HepG2 (cell line): ENCODE data around the gene FAM117A. TPM values are rescaled to one million over a fixed set of nuclear protein-coding genes. Genes with fewer than 3 reads are reported as not detected.
"Not testable (repeated sequence)": the region's sequence is repeated elsewhere in the genome, so short reads cannot be mapped to it uniquely, and the experiment has no call there.

Source experiments
- ATAC-seq: fragments of 200-7000 bp; cut with Tn5 transposase; 3 replicates; pipeline ENCODE4 v1.9.1; 2020; ENCODE audit warnings: mild to moderate bottlenecking, moderate library complexity
- BruUV-seq: library from RNA; stranded (reverse); fragments of 400-500 nt; replicated peaks from 2 replicates; lab custom pipeline; 2021; lab: Mats Ljungman, UMichigan
- CTCF ChIA-PET: fragments of 300-600 bp; formaldehyde crosslinking; extraction: SDS; loops from one replicate; lab custom pipeline; 2021; ENCODE audit warnings: low total read pairs, inconsistent platforms, low intra/inter-chr PET ratio; lab: Yijun Ruan, JAX
- POLR2A ChIA-PET: fragments of 350-600 bp; sonication (Branson Sonifier 250); formaldehyde crosslinking; loops from one replicate; lab custom pipeline; 2020; ENCODE audit warnings: antibody characterized with exemption, inconsistent platforms; lab: Yijun Ruan, JAX
- DNase-seq: peaks from one replicate; pipeline ENCODE4 v3.0.0-alpha.2; 2015; ENCODE audit warnings: low spot score
- FAIRE-seq: peaks from 3 replicates; lab custom pipeline; 2011; peaks lifted over from hg19 to GRCh38; lab: Jason Lieb, UNC
- H2AFZ ChIP-seq: one replicate; pipeline ENCODE4 v1.6.1; 2011; ENCODE audit warnings: low read length, inconsistent platforms
- H3K27ac ChIP-seq: fragments of 300-600 bp; 3 replicates; pipeline ENCODE4 v1.8.0; 2011; ENCODE audit warnings: mixed run types, mild to moderate bottlenecking, mixed read lengths, low read length, inconsistent platforms; ENCODE audit not compliant: insufficient read depth; ENCODE audit errors: extremely low read length
- H3K27me3 ChIP-seq, 2 experiments: fragments of 200-600 bp in 1 of 2; 2 replicates in 1 of 2; 3 replicates in 1 of 2; pipeline versions ENCODE4 v1.6.0 to v1.8.0; 2011; ENCODE audit warnings: low read length in 2 of 2, mild to moderate bottlenecking in 2 of 2, moderate library complexity in 2 of 2, inconsistent platforms in 1 of 2; ENCODE audit not compliant: insufficient read depth in 2 of 2, control insufficient read depth in 1 of 2
- H3K36me3 ChIP-seq, 2 experiments: fragments of 200-600 bp in 1 of 2; replicated peaks in 1 of 2; 2 replicates in 1 of 2; 3 replicates in 1 of 2; pipeline versions ENCODE4 v1.5.1 to v1.8.0; 2011; ENCODE audit warnings: low read length in 2 of 2, inconsistent platforms in 1 of 2; ENCODE audit not compliant: insufficient read depth in 2 of 2, control insufficient read depth in 1 of 2
- H3K4me1 ChIP-seq: 2 replicates; pipeline ENCODE4 v1.5.1; 2012; ENCODE audit warnings: low read length, inconsistent platforms; ENCODE audit not compliant: insufficient read depth
- H3K4me2 ChIP-seq: 2 replicates; pipeline ENCODE4 v1.6.0; 2011; ENCODE audit warnings: low read depth, low read length, inconsistent platforms
- H3K4me3 ChIP-seq, 3 experiments: fragments of 200-600 bp in 1 of 3; sonication (generic), shearing (Covaris generic) in 1 of 3; replicated peaks in 1 of 3; 2 replicates each; pipeline ENCODE4 v1.5.1; 2011 to 2016; ENCODE audit warnings: low read length in 3 of 3, inconsistent platforms in 2 of 3, low read depth in 2 of 3, mild to moderate bottlenecking in 2 of 3, control low read depth in 1 of 3, mixed read lengths in 1 of 3; ENCODE audit not compliant: insufficient read depth in 1 of 3
- H3K79me2 ChIP-seq: one replicate; pipeline ENCODE4 v1.6.1; 2011; ENCODE audit warnings: low read length, inconsistent platforms; ENCODE audit not compliant: insufficient read depth
- H3K9ac ChIP-seq: 2 replicates; pipeline ENCODE4 v1.6.0; 2011; ENCODE audit warnings: mild to moderate bottlenecking, low read depth, low read length, inconsistent platforms; ENCODE audit not compliant: insufficient read depth
- H3K9me3 ChIP-seq: 2 replicates; pipeline ENCODE4 v1.5.1; 2012; ENCODE audit warnings: mild to moderate bottlenecking, low read length
- H4K20me1 ChIP-seq: 2 replicates; pipeline ENCODE4 v1.6.0; 2011; ENCODE audit warnings: inconsistent platforms, mild to moderate bottlenecking, low read length, moderate library complexity; ENCODE audit not compliant: insufficient read depth
- AKAP8 ChIP-seq: sonication (generic); formaldehyde crosslinking; IDR thresholded peaks from 2 replicates; pipeline ENCODE4 v1.5.1; 2020; ENCODE audit warnings: mild to moderate bottlenecking, missing genetic modification reagents
- ARID2 ChIP-seq: sonication (generic); formaldehyde crosslinking; IDR thresholded peaks from 2 replicates; pipeline ENCODE4 v1.8.1; 2022; ENCODE audit warnings: mild to moderate bottlenecking, missing genetic modification reagents, borderline replicate concordance
- CENPX ChIP-seq: sonication (generic); formaldehyde crosslinking; IDR thresholded peaks from 2 replicates; pipeline ENCODE4 v1.9.0; 2021; ENCODE audit warnings: mild to moderate bottlenecking, missing genetic modification reagents, moderate library complexity
- ETV5 ChIP-seq: IDR thresholded peaks from 2 replicates; pipeline ENCODE4 v1.6.1; 2018; ENCODE audit warnings: missing biosample characterization, missing genetic modification reagents, inconsistent platforms, borderline replicate concordance
- KLF6 ChIP-seq: IDR thresholded peaks from 2 replicates; pipeline ENCODE4 v1.8.0; 2016; ENCODE audit warnings: missing biosample characterization, missing genetic modification reagents
- MYPOP ChIP-seq: sonication (generic); formaldehyde crosslinking; IDR thresholded peaks from 2 replicates; pipeline ENCODE4 v1.8.1; 2023; ENCODE audit warnings: mild to moderate bottlenecking, moderate library complexity, missing genetic modification reagents
- ZNF780A ChIP-seq: sonication (generic); formaldehyde crosslinking; IDR thresholded peaks from 2 replicates; pipeline ENCODE4 v1.8.0; 2022; ENCODE audit warnings: mild to moderate bottlenecking, missing genetic modification reagents, moderate library complexity
- WGBS: methylation state at CpG from one replicate; pipeline ENCODE4 v1.1.6; 2017; ENCODE audit warnings: low lambda C conversion rate; 5-methylcytosine and 5-hydroxymethylcytosine counted together
- in situ Hi-C: cut with HindIII; loops from 2 replicates; pipeline ENCODE4 v1.10.0; 2017; ENCODE audit warnings: low pct_unique_long_range_greater_than_20kb; ENCODE audit not compliant: extremely low pct_ligation_motif_present
- intact Hi-C: fragments of 100-400 bp; cut with micrococcal nuclease; formaldehyde crosslinking; loops from one replicate; pipeline ENCODE4 v1.10.0; 2022; ENCODE audit not compliant: unreplicated experiment
- polyA plus RNA-seq, 8 experiments: library from polyadenylated mRNA; depleted of rRNA in 3 of 8; stranded (reverse) in 7 of 8; unstranded in 1 of 8; fragments of >200 nt; fragmentation: Illumina TruSeq in 4 of 8; extraction: Trizol in 4 of 8; gene quantifications; 2 replicates each; pipeline versions ENCODE4 v1.2.1 to v1.2.3, GENCODE V29; 2011 to 2016; ENCODE audit warnings: low read depth in 4 of 8, missing spikeins in 1 of 8, mixed read lengths in 1 of 8; ENCODE audit not compliant: insufficient read depth in 1 of 8
- total RNA-seq, 5 experiments: library from RNA; depleted of rRNA; stranded (reverse); fragments of >200 nt; fragmentation: Illumina TruSeq; extraction: Trizol; gene quantifications; 2 replicates each; pipeline ENCODE4 v1.2.3, GENCODE V29; 2016; ENCODE audit warnings: low read depth in 1 of 5
- TF ChIP-seq, protein P1 (sequence below): sonication (generic); formaldehyde crosslinking; IDR thresholded peaks from 2 replicates; pipeline ENCODE4 v1.4.0; 2020; ENCODE audit warnings: missing genetic modification reagents

The FAM117A gene
- total and polyA plus RNA-seq, 2 of the 13 experiments (the other 11 are each of a cell fraction or from before 2014, with no cell fraction given): 12.1 to 19.8 TPM

- no peak for DNase-seq
- Histone ChIP-seq H3K27ac (no peak overlapping the region), H3K79me2 (peaks cover 18% of the 10 kb centered on the region), H3K9ac (no peak overlapping the region), H3K36me3 (peaks cover 3 to 5% of the 10 kb centered on the region in 2 experiments; a peak in 2 of 5 replicates), H3K9me3 (no peaks in the 10 kb centered on the region), H2AFZ (no peak overlapping the region), H3K4me2 (no peak overlapping the region), H4K20me1 (no peaks in the 10 kb centered on the region), H3K4me1 (peaks cover 18% of the 10 kb centered on the region), H3K4me3 (no peak overlapping the region), H3K27me3 (no peaks in the 10 kb centered on the region)
- no peak for FAIRE-seq
- ATAC-seq: no peak
- TF ChIP-seq ETV5 (CRISPR knock-in tag) (no peak), ZNF780A (CRISPR knock-in tag) (no peak), CENPX (no peak), KLF6 (CRISPR knock-in tag) (no peak), AKAP8 (CRISPR knock-in tag) (no peak), ARID2 (0 out of 2 replicates have a peak, but pooled peaks have one; percentile 29), MYPOP (CRISPR knock-in tag) (no peak)
- TF ChIP-seq, protein P1, sequence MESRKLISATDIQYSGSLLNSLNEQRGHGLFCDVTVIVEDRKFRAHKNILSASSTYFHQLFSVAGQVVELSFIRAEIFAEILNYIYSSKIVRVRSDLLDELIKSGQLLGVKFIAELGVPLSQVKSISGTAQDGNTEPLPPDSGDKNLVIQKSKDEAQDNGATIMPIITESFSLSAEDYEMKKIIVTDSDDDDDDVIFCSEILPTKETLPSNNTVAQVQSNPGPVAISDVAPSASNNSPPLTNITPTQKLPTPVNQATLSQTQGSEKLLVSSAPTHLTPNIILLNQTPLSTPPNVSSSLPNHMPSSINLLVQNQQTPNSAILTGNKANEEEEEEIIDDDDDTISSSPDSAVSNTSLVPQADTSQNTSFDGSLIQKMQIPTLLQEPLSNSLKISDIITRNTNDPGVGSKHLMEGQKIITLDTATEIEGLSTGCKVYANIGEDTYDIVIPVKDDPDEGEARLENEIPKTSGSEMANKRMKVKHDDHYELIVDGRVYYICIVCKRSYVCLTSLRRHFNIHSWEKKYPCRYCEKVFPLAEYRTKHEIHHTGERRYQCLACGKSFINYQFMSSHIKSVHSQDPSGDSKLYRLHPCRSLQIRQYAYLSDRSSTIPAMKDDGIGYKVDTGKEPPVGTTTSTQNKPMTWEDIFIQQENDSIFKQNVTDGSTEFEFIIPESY: no peak
- CTCF ChIA-PET: no interaction called here
- in situ Hi-C loops (no loop called here), intact Hi-C loops (no loop called here)
- no TSS peak for BruUV-seq
- WGBS: 91% methylated on average over 3 of the region's 3 CpGs
- POLR2A ChIA-PET: no interaction called here
Observed at GRCh38 chr17:49759203-49759602, 4.7 kb downstream of the FAM117A start.

- POLR2A ChIA-PET: interaction anchor here (1.4 kb wide), 1 partner anchor 11 kb away, joined by 4 read pairs; no protein-coding TSS in a partner anchor
- H3K4me2 ChIP-seq, in situ Hi-C loops, BruUV-seq, H3K27ac ChIP-seq, H3K9ac ChIP-seq, H3K9me3 ChIP-seq, CTCF ChIA-PET, H3K36me3 ChIP-seq, H3K27me3 ChIP-seq, FAIRE-seq, intact Hi-C loops, H4K20me1 ChIP-seq, ATAC-seq, DNase-seq, H2AFZ ChIP-seq, H3K4me3 ChIP-seq: not testable (repeated sequence)
- Histone ChIP-seq H3K4me1 (peaks cover 18% of the 10 kb centered on the region), H3K79me2 (peaks cover 18% of the 10 kb centered on the region)
- WGBS: 94% methylated on average over 8 of the region's 8 CpGs
Observed at GRCh38 chr17:49758464-49759010, 5.4 kb downstream of the FAM117A start.
